Sigmoid colon (tissue), 4 donors: ENCODE measurements around the gene GNLY.

Experiments
- EP300 ChIP-seq, 4 donors: sonication (generic); formaldehyde crosslinking; IDR thresholded peaks; one replicate each; pipeline ENCODE4 v1.6.1; 2017; ENCODE audit warnings: antibody characterized with exemption in 4 of 4
- POLR2A ChIP-seq, 2 donors: fragments of 450-650 bp; IDR thresholded peaks; one replicate each; pipeline ENCODE4 v1.6.1; 2016; ENCODE audit warnings: antibody characterized with exemption in 2 of 2, mild to moderate bottlenecking in 2 of 2, moderate library complexity in 2 of 2
- POLR2AphosphoS5 ChIP-seq, 4 donors: sonication (generic); formaldehyde crosslinking; IDR thresholded peaks; one replicate each; pipeline ENCODE4 v1.6.1; 2017; ENCODE audit warnings: antibody characterized with exemption in 4 of 4
- TF ChIP-seq, protein P1 (sequence below), 4 experiments: fragments of 450-650 bp in 3 of 4; fragments of 200-600 bp in 1 of 4; IDR thresholded peaks; one replicate each; pipeline ENCODE4 v1.5.1; 2016 to 2019; ENCODE audit warnings: antibody characterized with exemption in 4 of 4, mild to moderate bottlenecking in 3 of 4, moderate library complexity in 2 of 4

DNA sequence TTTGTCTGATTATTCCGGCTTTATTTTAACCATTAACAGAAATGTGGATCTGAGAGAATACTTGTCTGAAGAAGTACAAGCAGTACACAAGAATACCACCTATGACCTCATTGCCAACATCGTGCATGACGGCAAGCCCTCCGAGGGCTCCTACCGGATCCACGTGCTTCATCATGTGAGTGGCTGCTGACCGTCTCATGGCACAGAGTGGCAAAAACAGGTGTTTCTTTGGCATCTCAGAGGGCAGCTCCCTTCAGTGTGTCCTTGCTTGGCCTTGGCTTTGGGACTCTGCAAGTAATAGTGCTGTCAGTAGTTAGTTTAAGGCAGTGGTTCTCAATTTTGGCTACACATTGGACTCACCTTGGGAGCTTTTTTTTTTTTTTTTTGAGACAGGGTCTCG lies 49.2 kb upstream of the GNLY start:
- TF ChIP-seq POLR2A (IDR thresholded peaks at IDR 0.05): no peak
- TF ChIP-seq, protein P1, sequence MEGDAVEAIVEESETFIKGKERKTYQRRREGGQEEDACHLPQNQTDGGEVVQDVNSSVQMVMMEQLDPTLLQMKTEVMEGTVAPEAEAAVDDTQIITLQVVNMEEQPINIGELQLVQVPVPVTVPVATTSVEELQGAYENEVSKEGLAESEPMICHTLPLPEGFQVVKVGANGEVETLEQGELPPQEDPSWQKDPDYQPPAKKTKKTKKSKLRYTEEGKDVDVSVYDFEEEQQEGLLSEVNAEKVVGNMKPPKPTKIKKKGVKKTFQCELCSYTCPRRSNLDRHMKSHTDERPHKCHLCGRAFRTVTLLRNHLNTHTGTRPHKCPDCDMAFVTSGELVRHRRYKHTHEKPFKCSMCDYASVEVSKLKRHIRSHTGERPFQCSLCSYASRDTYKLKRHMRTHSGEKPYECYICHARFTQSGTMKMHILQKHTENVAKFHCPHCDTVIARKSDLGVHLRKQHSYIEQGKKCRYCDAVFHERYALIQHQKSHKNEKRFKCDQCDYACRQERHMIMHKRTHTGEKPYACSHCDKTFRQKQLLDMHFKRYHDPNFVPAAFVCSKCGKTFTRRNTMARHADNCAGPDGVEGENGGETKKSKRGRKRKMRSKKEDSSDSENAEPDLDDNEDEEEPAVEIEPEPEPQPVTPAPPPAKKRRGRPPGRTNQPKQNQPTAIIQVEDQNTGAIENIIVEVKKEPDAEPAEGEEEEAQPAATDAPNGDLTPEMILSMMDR (IDR thresholded peaks at IDR 0.05): no peak
- TF ChIP-seq EP300 (IDR thresholded peaks at IDR 0.05): no peak
- TF ChIP-seq POLR2AphosphoS5 (IDR thresholded peaks at IDR 0.05): no peak
